Measurements from ENCODE around the gene AHDC1.
A peak's percentile ranks its signal among the peaks of the same experiment; 100 is the strongest.

Gene AHDC1

GRCh38 chr1:27612718-27613117 lies 8.8 kb upstream of the AHDC1 start:
- DNase-seq = peak; percentile 19

GRCh38 chr1:27611450-27611849 lies 7.5 kb upstream of the AHDC1 start:
- DNase-seq = no peak

- no peak for DNase-seq
Observed at GRCh38 chr1:27609618-27610240, 5.8 kb upstream of the AHDC1 start.

- no peak for DNase-seq
Observed at GRCh38 chr1:27609210-27609555, 5.2 kb upstream of the AHDC1 start.

GRCh38 chr1:27607239-27607804 lies 3.4 kb upstream of the AHDC1 start:
- no peak for DNase-seq

- DNase-seq = no peak
Observed at GRCh38 chr1:27606708-27607238, 2.8 kb upstream of the AHDC1 start.

- DNase-seq = peak; percentile 19
Observed at GRCh38 chr1:27605796-27606707, 2.1 kb upstream of the AHDC1 start.

GRCh38 chr1:27605300-27605766 lies 1.4 kb upstream of the AHDC1 start:
- DNase-seq = no peak

GRCh38 chr1:27604579-27605299 lies 795 bp upstream of the AHDC1 start:
- no peak for DNase-seq

GRCh38 chr1:27603309-27603680 lies 649 bp downstream of the AHDC1 start:
- peak; percentile 40 for DNase-seq

GRCh38 chr1:27602462-27603308 lies 1.3 kb downstream of the AHDC1 start:
- peak; percentile 5 for DNase-seq

- DNase-seq = no peak
Observed at GRCh38 chr1:27601771-27602461, 2.0 kb downstream of the AHDC1 start.

GRCh38 chr1:27601321-27601770 lies 2.6 kb downstream of the AHDC1 start:
- no peak for DNase-seq

- no peak for DNase-seq
Observed at GRCh38 chr1:27600498-27601175, 3.3 kb downstream of the AHDC1 start.

GRCh38 chr1:27599605-27600497 lies 4.1 kb downstream of the AHDC1 start:
- no peak for DNase-seq

- DNase-seq = peak; percentile 5
Observed at GRCh38 chr1:27598902-27599528, 4.9 kb downstream of the AHDC1 start.

GRCh38 chr1:27598295-27598687 lies 5.7 kb downstream of the AHDC1 start:
- DNase-seq = no peak

GRCh38 chr1:27597516-27598294 lies 6.2 kb downstream of the AHDC1 start:
- no peak for DNase-seq
